Measurements from ENCODE around the gene VIPR1. TPM values are rescaled to one million over a fixed set of nuclear protein-coding genes. Genes with fewer than 3 reads are reported as not detected.

VIPR1 gene
- total and polyA plus RNA-seq, 4 donors, result 2.3 to 41.8 (median 14.6) TPM

- peak; percentile 26 for DNase-seq (ENCODE audit: low spot score)
- 73% methylated on average over 4 of the region's 4 CpGs for WGBS
Measured at GRCh38 chr3:42503251-42503924, 945 bp downstream of the VIPR1 start.

More at GRCh38 chr3:42503251-42503924, 945 bp downstream of the VIPR1 start:
- Histone ChIP-seq H3K4me3 (ENCODE audit: low read depth in 1 of 3, low read length in 3 of 3) (peak overlapping the region in 1 of 3 donors; percentile 52), H3K4me1 (ENCODE audit: control insufficient read depth in 4 of 4, insufficient read depth in 4 of 4, low read length in 3 of 4) (peaks cover 2 to 21% (median 12%) of the 10 kb centered on the region in 4 donors), H3K27ac (ENCODE audit: low read depth in 1 of 2, low read length in 2 of 2) (no peak overlapping the region), H3K9me3 (ENCODE audit: control insufficient read depth in 4 of 4, low read length in 3 of 4) (no peaks in the 10 kb centered on the region), H3K27me3 (ENCODE audit: control insufficient read depth in 4 of 4, insufficient read depth in 4 of 4, low read length in 3 of 4) (peaks cover 0 to 1% (median 0%) of the 10 kb centered on the region in 4 donors), H3K9ac (ENCODE audit: low read depth in 1 of 2, low read length in 2 of 2) (no peak overlapping the region), H3K36me3 (ENCODE audit: control insufficient read depth in 4 of 4, insufficient read depth in 3 of 4, low read depth in 1 of 4, low read length in 3 of 4) (no peaks in the 10 kb centered on the region)
- no peak for TF ChIP-seq JUND (IDR thresholded peaks at IDR 0.05)
- no peak for TF ChIP-seq TAF1 (conservative IDR thresholded peaks at IDR 0.05)
- TF ChIP-seq GABPA (IDR thresholded peaks at IDR 0.05 in 1 of 2, conservative IDR thresholded peaks at IDR 0.05 in 1 of 2), result no peak
- TF ChIP-seq FOXA1 (IDR thresholded peaks at IDR 0.05), result no peak
- TF ChIP-seq HNF4G (IDR thresholded peaks at IDR 0.05), result no peak
- no peak for TF ChIP-seq RXRA (IDR thresholded peaks at IDR 0.05)
- no peak for TF ChIP-seq REST (IDR thresholded peaks at IDR 0.05)
- TF ChIP-seq MAX (IDR thresholded peaks at IDR 0.05), result no peak
- no peak for TF ChIP-seq CTCF (IDR thresholded peaks at IDR 0.05; ENCODE audit: low read depth, low read length, missing input control)
- TF ChIP-seq EGR1 (IDR thresholded peaks at IDR 0.05; ENCODE audit: low read depth in 2 of 2), result no peak
- TF ChIP-seq SP1 (IDR thresholded peaks at IDR 0.05), result no peak
- no peak for TF ChIP-seq HNF4A (conservative IDR thresholded peaks at IDR 0.05)
- no peak for TF ChIP-seq FOXA2 (IDR thresholded peaks at IDR 0.05)
- no peak for TF ChIP-seq RAD21 (IDR thresholded peaks at IDR 0.05)
- no peak for TF ChIP-seq NR2F2 (IDR thresholded peaks at IDR 0.05)
- no peak for TF ChIP-seq YY1 (IDR thresholded peaks at IDR 0.05)
- TF ChIP-seq ZBTB33 (IDR thresholded peaks at IDR 0.05), result no peak
- no peak for TF ChIP-seq ATF3 (IDR thresholded peaks at IDR 0.05)
